ENCODE measurements around the gene PPRC1.
"Not testable (repeated sequence)": the region's sequence is repeated elsewhere in the genome, so short reads cannot be mapped to it uniquely, and the experiment has no call there.

PPRC1 gene

GRCh38 chr10:102150970-102151773 is 18.3 kb downstream of the PPRC1 start:
- DNase-seq (ENCODE audit: low read depth in 2 of 2): peak; percentile 18 to 22

DNA sequence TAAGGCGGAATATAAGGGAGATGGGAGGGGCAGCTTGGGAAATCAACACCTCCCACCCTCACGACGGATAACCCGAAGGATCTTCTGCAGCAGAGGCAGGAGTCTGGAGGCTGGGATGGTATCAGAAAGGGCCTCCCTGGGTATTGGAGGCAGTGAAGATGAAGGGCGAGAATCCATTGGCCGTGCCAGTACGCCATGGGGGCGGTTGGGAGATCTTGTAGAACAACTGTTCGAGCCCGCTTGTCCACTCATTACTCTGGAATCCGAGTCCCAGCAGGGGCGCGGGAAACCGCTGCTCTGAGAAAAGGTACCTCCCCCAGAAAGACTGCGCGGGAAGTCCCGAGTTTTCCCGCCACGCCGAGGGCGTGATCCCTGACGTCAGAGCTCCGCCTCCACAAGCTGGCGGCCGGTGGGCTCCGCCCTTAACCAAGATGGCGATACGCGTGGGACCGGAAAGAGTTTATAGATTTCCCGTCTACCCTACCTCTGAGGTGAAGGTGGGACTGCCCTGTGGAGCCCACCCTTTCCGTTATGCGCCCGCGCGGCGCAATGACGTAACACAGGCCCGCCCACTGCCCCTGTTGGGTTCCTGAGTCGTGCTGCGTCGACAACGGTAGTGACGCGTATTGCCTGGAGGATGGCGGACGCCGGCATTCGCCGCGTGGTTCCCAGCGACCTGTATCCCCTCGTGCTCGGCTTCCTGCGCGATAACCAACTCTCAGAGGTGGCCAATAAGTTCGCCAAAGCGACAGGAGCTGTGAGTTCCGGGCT is 19.1 kb downstream of the PPRC1 start, which contains the start of gene NOLC1:
Gene NOLC1, plus strand, starts transcription at position 616 of the 771 bp plus-strand sequence. Its CDS starts 22 bp downstream, at position 638.
- DNase-seq (ENCODE audit: low read depth in 2 of 2): peak; percentile 98 to 99

DNA sequence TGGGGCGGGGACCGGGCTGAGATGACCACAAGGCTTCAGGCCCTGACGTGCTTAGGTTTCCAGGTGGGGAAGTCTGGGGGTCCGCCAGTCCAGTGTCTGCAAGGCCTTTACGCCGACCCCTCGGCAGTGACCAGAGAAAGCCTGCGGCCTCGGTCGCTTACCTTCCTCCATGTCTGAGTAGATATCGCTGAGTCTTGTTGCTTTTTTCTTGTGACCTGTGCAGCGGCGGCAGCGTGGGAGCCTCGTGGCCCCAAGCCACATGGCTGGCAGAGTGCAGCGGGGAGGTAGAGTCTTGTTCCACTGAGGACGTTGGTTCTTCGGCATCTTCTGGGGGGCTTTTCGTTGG is 19.7 kb downstream of the PPRC1 start:
- DNase-seq (ENCODE audit: low read depth in 2 of 2): no peak

GRCh38 chr10:102153093-102153620 is 20.3 kb downstream of the PPRC1 start:
- no peak for DNase-seq (ENCODE audit: low read depth in 2 of 2)

DNA sequence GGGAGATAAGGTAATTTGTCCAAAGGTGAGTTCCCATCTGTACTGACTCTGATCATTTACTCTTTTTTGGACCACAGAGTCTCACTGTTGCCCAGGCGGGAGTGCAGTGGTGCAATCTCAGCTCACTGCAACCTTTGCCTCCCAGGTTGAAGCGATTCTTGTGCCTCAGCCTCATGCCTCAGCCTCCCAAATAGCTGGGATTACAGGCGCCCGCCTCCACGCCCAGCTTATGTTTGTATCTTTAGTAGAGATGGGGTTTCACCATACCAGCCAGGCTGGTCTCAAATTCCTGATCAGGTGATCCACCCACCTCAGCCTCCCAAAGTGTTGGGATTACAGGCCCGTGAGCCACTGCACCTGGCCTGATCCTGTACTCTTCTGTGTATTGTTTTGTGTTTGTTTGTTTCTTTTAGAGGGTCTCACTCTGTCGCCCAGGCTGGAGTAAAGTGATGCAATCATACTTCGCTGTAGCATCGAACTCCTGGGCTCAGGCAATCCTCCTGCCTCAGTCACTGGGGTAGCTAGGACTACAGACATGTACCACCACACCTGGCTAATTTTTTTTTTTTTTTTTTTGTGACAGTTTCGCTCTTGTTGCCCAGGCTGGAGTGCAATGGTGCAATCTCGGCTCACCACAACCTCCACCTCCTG is 21.8 kb downstream of the PPRC1 start:
- no peak for DNase-seq (ENCODE audit: low read depth in 2 of 2)

GRCh38 chr10:102157224-102157623 is 24.4 kb downstream of the PPRC1 start:
- no peak for DNase-seq (ENCODE audit: low read depth in 2 of 2)

- DNase-seq (ENCODE audit: low read depth in 2 of 2): no peak
Observed at GRCh38 chr10:102159051-102159597, 26.3 kb downstream of the PPRC1 start.

GRCh38 chr10:102159831-102160230 is 27.0 kb downstream of the PPRC1 start:
- no peak for DNase-seq (ENCODE audit: low read depth in 2 of 2)

- DNase-seq (ENCODE audit: low read depth in 2 of 2): no peak
Observed at GRCh38 chr10:102163342-102163989, 30.6 kb downstream of the PPRC1 start.

- DNase-seq (ENCODE audit: low read depth in 2 of 2): peak; percentile 18 to 28
Observed at GRCh38 chr10:102167861-102168260, 35.0 kb downstream of the PPRC1 start.

GRCh38 chr10:102170602-102171001 is 37.8 kb downstream of the PPRC1 start:
- DNase-seq (ENCODE audit: low read depth in 2 of 2): no peak

DNA sequence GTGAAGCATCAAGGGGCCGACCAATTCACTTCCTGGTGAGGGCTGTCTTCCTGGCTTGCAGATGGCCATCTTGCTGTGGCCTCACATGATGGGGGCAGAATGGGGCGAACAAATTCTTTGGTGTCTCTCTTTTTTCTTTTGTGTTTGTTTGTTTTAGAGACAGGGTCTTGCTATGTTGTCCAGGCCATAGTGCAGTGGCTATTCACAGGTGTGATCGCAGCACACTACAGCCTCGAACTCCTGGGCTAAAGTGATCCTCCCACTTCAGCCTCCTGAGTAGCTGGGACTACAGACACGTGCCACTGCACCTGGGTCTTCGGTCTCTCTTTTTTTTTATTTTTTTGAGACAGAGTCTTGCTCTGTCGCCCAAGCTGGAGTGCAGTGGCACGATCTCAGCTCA is 39.4 kb downstream of the PPRC1 start:
- DNase-seq (ENCODE audit: low read depth in 2 of 2): no peak

DNA sequence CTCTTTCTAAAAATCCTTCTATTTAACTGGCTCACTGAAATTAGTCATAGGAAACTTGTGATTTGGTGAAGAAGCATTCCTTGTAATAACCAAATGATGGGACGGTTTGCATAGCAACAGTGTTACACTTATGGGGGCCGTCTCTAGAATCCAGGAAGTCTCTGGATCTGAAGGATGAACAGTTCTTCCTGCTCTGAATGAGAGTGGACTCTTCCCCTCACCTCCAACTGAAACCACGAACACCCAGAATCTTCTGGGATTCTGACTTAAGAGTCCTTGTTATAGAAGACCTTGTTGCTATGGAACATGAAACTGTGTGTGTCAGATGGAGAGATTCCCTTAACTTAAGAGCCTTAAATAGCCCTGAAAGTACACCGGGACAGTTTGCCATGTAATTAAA is 42.6 kb downstream of the PPRC1 start:
- peak; percentile 27 to 28 for DNase-seq (ENCODE audit: low read depth in 2 of 2)

DNA sequence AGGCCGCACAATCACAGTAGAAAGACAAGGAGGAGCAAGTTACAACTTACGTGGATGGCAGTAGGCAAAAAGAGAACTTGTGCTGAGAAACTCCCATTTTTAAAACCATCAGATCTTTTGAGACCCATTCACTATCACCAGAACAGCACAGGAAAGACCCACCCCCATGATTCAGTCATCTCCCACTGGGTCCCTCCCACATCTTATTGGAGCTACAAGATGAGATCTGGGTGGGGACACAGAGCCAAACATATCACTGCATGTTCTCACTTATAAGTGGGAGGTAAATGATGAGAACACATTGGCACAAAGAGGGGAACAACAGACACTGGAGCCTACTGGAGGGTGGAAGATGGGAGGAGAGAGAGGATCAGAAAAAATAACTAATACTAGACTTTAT is 51.8 kb downstream of the PPRC1 start:
- no peak for DNase-seq (ENCODE audit: low read depth in 2 of 2)

GRCh38 chr10:102185272-102185671 is 52.4 kb downstream of the PPRC1 start:
- DNase-seq (ENCODE audit: low read depth in 2 of 2): no peak

DNA sequence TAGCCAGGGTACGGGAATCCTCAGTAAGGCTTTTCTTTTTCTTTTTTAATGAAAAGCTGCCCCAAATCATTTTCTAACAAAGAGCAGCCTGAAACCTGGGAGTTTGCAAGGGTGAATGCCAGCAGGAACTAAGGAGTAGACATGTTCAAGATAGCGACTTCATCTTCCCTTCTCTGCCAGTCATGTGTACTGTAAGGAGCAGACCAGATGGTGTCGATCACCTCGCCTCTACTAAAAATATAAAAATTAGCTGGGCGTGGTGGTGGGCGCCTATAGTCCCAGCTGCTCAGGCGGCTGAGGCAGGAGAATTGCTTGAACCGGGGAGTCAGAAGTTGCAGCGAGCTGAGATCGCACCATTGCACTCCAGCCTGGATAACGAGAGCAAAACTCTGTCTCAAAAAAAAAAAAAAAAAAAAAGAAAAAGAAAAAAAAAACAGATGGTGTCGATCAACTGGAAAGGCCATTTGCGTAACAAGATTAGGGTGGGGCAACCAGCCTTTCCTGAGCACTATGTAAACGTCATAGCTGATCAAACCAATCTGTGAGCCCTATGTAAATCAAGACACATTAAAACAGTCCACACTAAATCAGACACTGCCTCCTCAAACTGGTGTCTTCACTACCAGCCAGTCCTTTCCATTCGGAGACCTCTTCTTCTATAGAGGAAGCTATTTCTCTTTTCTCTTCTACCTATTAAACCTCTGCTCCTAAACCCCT is 53.1 kb downstream of the PPRC1 start:
- no peak for DNase-seq (ENCODE audit: low read depth in 2 of 2)

DNA sequence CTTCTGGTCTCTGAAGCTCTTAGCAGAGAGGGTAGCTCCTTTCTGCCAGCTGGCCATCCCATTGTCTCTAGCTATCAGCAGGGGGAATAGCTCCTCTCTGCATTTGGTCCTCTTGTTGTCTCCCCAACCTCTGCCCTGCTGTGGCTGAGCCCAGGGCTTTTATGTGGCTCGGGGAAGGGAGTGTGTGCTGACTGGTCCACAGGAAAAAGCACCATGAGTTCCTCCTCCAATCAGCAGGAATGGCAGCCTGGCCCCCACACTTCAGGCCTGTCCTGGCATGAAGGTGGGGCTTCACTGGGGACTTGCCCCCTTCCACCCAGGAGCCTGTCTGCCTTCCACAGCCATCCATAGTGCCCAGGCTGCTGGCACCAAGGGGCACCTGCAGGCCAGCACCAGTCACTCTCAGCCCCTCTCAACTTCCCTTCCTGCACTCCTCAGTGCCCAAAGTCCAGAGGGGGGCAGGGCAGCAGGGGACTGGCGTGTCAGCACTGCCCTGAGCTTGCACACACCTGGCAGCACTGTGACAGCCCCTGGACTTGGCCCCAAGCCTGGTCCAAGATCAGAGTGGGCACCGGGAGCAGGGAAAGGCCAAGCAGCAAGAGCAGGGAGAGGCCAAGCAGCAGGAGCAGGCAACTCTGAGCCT is 55.6 kb downstream of the PPRC1 start:
- no peak for DNase-seq (ENCODE audit: low read depth in 2 of 2)

GRCh38 chr10:102188941-102189898 is 56.4 kb downstream of the PPRC1 start:
- not testable (repeated sequence) for DNase-seq (ENCODE audit: low read depth in 2 of 2)

GRCh38 chr10:102191956-102192355 is 59.1 kb downstream of the PPRC1 start:
- no peak for DNase-seq (ENCODE audit: low read depth in 2 of 2)
